ELF-1 (cell line): ENCODE data around the gene ADCY5.
A peak's percentile ranks its signal among the peaks of the same experiment; 100 is the strongest.

Experiments
- DNase-seq: peaks from one replicate; pipeline ENCODE4 v3.0.0-alpha.2; 2016; ENCODE audit warnings: low read depth, low spot score

ADCY5 gene

DNA sequence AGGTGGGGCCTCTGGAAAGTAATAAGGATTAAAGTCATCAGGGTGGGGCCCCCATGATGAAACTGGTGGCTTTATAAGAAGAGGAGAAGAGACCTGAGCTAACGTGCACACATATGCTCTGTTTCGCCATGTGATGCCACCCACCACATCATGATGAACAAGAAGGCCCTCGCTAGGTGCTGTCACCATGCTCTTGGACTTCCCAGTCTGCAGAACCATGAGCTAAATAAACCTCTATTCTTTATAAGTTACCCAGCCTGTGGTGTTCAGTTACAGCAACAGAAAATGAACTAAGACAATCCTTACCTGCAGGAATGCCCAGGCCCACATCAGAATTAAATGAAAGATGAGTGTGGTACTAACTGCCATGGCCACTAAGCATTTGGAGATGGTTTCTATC is 79.8 kb downstream of the ADCY5 start:
- no peak for DNase-seq

DNA sequence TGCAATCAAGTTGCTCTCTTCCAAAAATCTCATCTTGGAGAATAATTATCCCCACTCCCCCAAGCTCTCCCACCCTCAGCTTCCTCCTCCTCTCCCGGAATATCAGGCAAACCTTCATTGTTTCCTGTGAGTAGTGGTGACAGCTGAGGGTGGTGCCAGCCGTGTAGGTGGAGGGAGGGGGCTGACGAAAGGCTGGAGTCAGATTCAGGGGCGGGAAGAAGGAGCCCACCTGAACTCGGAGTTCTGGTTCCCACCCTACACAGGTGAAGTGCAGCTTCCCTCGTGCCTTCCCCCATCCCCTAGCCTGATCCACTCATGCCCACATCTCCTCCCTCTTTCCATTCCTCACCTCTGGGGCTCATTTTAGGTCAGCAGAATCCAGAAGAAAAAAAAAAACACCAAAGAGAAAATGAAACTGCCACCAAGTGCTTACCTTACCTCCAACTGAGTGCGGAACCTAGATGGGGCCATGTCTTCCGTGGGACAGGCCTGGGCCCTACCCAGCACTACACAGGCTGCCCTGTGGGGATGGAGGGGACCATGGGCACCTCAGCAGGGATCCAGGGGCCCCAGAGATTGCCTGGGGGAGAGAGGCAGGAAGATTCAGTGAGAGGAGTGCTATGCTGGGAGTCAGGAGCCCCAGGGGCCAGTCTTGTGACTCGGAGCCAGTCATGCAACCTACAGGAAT is 81.3 kb downstream of the ADCY5 start:
- DNase-seq: no peak

DNA sequence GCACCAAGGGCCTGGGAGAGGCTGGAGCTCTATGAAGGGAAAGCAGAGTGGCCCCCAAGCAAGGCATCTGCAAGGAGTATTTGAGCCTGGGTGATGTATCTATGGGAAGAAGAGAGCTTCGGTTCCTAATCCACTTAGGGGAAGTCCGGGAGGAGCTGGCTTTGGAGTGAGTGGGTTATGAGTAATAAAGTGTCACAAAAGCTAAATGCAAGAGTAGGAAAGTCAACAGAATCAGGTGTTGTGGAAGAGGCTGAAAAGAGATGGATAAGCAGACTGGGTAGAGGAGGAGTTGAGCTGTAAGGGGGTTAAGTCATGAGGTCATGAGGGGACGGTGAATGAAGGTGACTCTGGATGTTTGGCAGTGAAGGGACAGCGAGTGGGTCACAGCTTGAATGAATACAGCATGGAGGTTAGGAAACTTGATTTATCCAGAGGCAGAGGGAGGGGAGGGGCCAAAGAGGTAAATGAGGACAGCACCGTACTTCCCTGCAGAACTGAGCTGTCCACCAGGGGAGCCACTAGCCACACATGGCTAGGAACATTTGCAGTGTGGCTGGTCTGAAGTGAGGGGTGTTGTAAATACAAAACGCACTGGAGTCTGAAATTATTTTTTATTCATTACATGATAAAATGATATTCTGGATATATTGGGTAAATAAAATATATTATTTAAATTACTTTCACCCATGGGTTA is 83.3 kb downstream of the ADCY5 start:
- DNase-seq: peak; percentile 58

DNA sequence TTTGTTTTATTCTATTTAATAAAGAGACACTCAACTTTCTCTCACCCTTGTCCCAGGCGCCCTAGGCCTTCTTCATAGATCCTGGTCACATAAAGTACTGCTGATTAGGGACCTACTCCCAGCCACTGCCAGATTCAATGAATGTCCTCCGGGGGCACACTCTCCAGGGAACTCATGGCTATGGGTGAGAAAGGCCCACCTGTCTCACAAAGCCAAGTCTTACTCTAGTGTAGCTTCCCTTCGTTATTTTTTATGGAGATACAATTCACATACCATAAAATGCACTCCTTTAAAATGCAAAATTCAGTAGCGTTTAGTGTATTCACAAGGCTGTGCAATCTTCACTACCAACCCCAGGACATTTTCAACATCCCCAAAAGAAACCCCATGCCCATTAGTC is 87.8 kb downstream of the ADCY5 start:
- DNase-seq: no peak

DNA sequence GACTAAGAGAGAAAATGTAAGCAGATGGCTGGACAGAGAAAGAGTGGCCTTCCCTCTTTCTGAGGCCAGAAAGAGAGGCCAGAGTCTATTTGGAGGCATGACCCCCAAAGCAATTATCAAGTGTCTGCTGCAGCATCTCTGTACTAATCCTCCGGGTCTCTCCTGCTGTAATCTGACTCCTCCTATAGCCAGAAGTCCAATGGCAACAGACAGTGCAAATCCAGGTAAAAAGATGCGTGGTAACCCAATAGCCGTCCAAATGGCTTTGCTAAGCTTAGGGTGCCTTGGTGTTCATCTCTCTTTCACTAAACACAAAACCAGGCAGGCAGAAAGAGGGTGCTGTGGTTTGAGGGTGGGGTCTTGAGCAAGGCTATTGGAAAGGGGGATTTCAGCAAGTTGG is 91.6 kb downstream of the ADCY5 start:
- DNase-seq: no peak

DNA sequence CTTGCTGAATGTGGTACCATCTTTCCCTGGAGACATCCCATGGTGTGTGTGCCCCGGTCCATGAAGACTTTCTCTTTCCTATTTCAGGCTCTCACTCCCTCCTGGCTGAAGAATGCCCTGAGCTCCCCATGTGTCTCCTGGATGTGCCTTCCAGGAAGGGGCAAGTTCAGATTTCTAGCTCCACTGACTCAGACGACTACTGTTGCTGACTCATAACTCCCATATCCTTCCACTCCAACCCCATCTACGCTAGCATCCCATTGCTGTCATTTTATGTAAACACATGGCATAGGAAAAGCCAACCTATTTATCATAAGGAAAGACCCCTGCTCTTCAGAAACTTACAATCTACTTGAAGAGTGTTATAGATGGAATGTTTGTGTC is 95.0 kb downstream of the ADCY5 start:
- no peak for DNase-seq

DNA sequence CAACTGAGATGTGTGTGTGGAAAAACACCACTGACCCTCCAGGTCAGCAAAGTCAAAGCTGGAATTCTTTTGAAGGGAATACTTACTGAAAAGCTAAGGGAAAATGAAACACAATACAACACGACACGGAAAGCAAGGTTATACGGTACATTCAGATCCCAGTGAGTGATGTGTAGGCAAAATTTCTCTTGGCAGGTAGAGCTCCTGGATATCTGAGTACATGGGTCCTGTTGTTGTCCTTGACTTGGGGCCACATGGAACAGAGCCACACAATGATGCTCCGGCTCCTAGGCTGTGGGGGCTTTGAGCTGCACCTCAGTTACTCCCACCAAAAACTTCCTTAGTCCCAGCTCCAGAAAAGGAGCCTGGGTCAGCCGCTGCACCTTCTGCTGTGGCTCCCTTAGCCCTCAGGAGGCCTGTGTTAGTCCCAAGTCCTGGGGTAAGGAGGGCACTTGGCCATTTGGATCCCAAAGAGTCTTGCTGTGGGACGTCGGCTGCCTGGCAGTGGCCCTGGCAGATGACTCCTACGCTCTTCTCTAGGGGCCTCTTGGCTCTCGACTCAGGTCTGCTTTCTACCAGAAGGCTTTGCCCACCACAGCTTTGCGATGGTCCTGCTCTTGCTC is 95.6 kb downstream of the ADCY5 start:
- DNase-seq: no peak

DNA sequence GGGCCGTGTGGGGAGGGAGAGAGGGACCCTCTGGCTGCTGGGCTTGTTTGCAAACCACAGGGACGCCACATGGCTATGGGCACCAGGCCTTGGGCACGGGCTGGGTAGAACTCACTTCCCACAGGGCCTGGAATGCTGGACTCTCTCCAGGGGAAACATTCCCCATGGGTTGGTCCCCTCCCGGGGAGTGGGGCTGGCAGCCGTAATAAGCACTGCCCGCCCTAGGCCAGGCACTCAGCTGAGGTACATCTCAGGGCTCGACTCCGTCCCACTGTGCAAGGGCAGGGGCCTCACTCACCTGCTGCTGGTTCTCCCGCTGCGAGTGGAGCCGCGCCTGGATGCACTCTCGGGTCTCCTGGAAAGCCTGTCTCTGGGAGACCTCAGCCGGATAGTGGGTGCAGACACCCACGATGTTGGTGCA is 96.7 kb downstream of the ADCY5 start:
- DNase-seq: no peak

DNA sequence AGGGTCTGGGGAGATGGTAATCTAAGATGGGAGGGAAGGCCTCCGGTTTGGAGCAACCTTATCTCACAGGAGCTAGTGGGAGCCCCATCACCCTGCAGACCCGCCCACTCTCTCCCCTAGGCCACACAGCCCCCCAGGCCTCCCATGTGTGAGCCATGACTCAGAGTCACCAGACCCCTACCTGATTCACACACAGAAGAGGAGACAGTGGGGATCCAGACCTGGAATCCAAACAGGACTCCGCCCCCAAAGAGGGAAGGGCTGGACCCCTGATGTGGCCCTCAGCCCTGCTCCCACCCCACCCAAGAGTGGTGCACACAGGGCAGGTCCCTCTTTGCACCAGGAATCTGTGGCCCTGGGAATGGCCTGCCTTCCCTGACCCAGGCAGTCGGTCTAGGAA is 97.4 kb downstream of the ADCY5 start:
- DNase-seq: no peak

DNA sequence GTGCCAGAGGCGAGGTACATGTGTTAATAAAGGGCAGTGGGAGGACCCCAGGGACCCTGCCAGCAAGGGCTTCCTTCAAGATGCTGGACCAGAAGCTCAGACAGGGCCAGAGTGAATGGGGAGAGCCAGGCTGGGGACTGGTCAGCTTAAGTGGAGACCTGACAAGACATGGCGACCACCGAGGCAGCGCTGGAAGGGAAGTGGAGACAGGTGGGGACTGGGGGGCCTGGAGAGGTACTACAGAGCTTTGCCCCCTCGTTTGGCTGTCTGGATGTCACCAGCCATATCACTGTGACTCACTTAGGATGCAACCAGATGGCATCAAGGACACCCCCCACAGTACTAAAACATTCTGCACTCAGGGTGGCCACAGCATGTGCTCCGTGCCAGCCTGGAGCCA is 97.9 kb downstream of the ADCY5 start:
- DNase-seq: no peak

DNA sequence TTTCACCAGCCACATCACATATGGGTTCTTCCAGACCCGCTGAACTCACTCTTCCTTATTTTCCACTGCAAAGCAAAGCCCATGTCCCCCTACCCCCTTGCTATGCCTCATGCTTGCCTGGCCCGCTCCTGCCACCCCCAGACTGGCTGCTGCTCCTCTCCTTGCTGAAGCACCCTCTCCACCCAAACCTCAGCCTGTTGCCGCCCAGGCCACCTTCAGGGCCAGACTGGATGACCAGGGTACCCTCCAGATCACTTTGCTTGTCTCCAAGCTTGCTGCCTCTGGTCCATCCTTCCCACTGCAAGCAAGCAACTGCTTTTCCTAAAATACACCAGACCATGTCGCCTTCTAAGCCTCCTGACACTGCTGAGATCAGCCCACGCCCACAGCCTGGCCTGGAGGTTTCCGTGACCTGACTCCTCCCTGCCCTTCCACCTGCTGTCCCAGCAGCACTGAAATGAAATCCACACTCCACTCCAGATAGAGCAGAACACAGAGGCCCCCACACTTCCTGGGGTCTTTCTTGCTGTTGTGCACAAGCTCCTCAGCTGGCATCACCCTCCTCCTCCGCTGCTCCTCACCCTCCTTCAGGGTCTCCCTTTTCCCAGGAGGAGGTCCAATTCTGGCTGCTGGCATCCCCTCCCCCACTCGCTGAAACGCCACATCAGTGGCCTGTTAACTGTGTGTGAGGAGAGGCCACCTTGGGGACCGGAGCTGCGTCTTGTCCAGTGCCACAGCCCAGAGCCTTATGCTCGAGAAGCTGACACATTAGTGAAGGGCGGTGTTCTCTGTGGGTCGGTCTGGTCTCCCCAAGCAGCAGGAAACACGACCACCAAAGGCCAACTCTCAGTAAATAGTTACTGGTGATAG is 99.1 kb downstream of the ADCY5 start:
- no peak for DNase-seq

DNA sequence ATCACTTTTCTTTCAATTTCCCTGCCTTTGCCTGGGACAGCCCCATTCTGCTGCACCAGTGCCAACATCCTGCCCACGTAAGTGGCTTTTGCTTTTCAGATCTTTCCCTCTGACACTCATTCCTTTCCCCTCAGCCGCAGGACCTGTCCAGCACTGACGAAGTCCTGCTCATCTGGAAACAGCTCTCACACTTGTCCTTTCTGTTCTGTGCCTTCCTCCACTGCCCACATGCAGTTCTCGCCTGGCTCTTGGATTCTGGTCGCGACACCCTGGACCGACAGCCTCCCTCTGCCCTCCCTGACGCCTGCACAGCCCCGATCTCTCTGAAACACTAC is 99.7 kb downstream of the ADCY5 start:
- no peak for DNase-seq

DNA sequence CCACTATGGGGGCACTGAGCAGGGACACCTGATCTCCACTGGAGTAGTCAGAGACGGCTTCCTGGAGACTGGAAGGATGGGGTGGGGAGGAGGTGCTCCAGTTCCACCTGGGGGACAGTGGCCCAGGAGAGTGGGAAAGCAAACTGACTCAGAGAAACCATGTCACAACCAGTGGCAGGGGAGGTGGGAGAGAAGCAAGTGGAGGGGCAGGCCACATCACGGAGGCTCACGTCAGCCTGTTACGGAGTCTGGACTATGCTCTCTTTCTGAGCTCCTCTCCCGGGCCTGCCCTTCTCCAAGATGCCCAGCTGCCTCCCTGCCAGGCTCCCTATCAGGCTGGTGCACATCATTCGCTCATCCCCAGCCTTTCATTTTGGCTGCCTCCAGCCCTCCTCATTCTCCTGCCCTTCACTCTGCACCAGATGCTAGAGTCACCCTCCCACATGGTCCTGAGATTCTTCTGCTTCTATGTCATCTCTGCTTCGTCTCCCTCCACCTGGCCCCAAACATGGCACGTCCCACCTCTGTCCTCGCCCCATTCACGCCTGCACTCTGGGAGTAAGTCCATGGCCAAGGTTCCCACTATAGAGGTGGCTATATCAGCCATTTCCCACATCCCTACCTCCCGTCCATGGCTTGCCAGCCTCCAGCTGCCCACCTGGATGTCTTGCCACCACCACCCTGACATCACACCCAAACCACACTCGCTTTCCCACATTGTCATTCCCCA is 100.3 kb downstream of the ADCY5 start:
- no peak for DNase-seq

DNA sequence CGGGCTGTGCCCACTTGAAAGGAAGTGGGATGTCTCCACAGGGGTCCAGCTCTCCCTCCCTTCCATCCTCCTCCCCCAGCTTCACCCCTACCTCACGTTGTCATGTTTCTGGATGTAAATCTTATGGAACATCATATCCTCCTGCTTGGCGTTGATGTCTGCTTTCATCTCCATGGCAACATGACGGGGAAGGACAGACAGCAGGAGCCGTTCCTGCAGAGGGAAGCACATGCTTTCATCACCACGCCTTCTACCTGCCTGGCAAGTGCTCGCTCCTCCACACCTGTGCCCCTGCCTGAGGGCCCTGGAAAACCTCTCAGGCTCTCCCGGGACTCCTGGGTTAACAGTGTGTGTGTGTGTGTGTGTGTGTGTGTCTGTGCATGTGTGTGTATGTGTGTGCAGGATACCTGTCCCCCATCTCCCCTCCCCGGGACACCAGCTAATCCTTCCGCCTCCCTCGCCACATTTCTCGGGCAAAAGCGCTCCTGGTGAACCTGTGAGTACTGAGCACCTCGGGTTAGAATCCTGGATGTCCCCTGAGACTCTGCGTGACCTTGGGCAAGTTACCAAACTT is 101.1 kb downstream of the ADCY5 start:
- no peak for DNase-seq

DNA sequence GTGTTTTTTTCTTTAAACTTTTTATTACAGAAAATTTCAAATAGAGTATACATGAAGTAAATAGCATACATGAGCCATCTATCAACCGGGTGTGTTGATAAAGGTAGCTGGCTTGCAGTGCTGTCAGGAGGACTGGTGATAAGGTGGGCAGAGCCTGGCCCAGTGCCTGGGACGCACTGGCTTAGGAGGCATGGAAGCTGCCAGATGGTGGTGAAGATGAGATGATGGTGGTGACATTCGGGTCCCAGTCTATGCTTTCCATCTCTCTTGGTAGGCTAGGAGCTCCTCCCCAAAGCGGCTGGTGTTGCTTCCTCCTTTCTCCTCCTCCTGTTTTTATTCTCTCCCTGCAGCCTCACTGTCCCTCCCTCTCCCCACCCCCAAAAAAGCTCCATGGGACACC is 101.7 kb downstream of the ADCY5 start:
- DNase-seq: no peak

DNA sequence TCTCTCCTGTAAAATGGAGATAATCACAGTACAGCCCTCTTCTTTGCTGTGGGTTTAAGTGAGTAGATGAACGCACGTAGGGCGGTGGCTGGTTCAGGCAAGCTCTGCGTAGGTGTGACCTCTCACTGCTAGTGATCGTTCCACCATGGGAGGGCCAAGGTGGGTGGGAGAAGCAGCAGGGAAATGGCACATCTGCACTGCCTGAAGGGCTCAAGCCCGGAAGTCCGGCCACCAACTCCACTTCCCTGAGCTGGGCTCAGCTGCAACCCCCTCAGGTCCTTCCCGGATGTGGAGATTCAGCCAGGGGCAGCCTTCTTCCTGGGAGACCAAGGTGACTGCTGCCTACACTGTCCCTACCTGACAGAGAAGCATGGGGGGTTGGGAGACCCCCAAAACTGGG is 102.9 kb downstream of the ADCY5 start:
- no peak for DNase-seq

DNA sequence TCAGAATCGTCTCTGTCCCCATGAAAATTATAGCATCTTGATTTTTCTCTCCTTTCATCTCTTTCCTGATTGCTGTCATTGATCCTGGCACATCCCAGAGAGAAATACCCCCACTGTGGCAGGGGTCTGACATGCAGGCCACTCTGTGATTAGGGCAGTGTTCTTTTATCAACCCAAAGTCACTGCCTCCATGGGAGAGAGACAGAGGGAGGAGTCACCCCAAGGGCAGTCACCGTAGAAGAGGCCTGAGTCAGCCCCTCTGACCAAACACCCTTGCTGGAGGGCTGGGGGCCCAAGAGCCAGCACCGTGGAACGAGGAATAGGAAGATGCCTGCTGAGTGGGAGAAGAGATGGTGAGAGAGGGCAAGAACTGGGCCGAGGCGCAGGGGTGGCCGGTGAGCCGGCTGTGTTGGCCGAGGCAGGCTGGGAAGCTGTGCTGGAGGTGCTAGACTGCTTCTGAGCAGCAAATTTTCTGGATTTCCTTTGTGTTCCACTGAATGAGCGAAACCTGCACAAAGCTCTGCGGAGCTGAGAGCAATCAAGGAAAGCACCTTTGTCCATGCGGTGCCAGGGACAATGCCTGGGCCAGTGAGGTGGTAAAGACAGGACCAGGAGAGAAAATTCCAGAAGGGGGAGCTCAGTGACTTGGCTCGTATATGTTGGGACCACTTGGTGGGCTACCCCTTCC is 103.8 kb downstream of the ADCY5 start:
- peak; percentile 64 for DNase-seq

DNA sequence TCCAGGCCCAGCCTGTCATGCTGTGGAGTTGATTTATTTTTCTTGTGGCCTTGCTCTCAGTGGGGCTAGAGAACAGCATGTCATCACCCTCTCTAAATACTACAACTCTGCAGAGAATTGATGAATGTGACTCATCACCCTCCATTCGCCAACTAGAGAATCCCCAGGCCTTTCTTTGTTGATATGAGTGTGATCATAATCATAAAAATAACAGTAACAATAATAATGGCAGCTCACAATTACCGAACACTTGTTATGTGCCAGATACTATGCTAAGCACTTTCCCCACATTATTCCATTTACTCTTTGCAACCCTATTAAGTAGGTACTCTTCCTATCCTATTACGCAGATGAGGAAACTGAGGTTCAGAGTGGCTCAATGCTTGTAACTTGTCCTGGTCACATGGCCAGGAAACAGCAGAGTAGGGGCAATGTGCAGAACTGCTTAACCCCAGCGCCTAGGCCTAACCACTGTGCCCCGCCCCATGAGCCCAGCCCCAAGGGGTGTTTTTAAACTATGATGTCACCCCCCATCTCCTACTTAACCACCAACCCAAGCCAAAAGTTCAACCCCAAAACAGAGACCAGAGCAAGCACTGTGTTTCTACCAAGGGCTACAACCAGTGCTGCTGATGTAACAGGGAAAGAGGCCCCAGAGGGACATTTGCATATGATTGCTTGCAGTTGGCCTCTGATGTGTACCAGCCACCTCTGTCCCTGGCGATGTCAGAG is 104.5 kb downstream of the ADCY5 start:
- DNase-seq: peak; percentile 62

DNA sequence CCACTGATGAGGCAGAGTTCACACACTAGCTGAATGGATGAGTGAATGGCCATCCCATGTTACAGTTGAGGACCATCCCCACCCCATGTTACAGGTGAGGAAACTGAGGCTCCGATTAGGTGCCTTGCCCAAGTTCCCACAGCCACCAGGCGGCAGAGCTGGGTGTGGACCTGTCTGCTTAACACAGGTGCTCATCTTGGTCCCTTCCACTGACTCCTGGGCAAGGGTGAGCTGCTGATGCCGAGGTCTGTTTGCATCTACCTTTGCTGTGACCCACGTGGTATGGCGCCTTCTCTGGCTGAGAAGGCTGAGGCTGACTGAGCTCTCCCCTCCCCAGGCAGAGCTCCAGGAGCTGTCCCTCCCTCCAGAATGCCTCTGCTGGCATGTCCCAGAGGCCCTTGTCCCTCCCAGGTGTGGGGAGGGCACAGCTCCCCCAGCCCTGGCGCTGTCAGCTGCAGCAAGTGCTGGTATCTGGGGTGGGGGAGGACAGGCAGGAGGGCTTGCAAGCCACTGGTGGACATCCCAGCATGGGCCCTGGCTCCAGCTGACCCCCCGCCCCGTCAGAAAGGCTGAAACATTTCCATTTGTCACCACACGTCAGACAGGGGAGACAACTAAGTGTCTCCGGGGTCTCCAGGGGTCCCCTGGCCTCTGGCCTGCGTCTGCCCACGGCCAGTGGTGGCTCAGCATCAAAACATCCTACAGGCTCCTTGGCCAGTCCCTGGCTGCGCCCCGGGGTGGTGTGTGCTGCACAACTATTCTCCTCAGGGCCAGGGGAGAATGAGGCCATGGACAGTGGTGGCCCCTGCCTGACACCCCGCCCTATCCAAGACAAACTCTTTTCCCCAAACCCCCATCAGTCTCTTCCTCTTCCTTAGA is 105.4 kb downstream of the ADCY5 start:
- no peak for DNase-seq
